DMS 273 (cell line): ENCODE results near the gene RHOT1.
"Not testable (repeated sequence)": the region's sequence is repeated elsewhere in the genome, so short reads cannot be mapped to it uniquely, and the experiment has no call there.

Experiments used
- DNase-seq: peaks from one replicate; lab custom pipeline; 2025; ENCODE audit not compliant: unreplicated experiment; lab: John Stamatoyannopoulos, UW

Gene RHOT1

DNA sequence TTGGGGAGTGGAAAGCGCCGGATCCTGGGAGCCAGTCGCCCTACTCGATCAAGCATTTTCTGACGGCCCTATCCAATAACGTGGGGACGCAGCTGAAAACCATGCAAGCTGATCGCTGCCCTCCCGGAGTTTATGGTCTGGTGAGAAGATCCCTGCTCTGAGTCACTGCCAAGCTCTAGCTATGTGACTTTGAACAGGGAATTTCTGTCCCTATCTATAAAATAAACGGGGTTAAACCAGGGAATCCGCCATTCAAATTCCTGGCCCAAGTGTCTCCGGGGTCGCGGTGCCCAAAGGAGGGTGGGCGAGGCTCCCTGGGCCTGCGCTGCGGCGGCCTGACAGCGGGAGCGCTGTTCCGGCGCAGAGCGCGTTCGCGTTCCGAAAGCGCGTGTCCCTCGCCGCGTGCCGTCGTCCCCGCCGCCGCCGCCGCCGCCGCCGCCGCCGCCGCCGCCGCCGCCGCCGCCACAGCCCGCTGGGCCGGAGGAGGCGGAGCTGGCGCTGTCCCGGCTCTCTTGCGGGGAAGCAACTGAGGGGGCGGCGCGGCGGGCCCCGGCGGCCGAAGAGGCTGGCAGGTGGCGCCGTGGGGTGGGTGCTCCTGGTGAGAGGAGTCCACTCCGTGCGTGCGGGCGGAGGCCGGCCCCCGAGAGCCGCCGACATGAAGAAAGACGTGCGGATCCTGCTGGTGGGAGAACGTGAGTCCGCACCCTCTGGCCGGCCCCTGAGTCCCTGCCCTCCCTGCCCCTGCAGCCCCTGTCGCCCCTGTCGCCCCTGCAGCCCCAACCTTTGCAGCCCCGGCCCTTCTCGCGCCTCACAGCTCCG is at the start of gene RHOT1:
Gene RHOT1, plus strand, starts transcription at position 465 of the 819 bp plus-strand sequence. Its CDS starts 191 bp downstream, at position 656.
- DNase-seq = peak; percentile 94

DNA sequence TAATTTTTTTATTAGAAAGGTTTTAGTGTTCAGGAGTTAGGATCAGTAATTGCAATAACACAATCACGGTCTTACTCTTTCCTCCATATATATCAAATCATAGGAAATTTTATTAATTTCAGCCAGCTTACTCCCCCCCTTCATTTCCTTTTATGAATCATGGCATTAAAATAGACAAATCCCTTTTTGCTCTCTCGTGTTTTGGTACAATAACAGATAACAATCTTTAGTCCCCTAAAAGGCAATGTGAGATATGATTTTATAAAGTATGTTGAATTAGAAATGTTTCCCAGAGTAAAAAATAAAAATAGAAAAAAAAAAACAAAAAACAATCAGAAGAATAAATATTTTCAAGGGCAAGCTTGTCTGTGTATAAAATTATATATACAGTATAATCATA is 42.6 kb upstream of the RHOT1 start:
- no peak for DNase-seq

DNA sequence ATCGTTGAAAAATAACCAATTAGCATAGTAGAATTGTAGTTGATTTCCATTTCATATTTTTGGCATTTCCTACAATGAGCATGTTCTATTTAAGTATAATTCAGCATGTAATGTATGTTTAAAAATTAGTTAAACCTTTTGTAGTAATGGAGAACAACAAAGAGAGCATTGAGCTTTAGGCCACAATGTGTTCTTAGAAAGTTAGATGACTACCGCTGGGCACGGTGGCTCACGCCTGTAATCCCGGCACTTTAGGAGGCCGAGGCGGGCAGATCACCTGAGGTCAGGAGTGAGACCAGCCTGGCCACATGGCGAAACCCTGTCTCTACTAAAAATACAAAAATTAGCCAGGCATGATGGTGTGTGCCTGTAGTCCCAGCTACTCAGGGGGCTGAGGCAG is 42.0 kb upstream of the RHOT1 start:
- DNase-seq = not testable (repeated sequence)

DNA sequence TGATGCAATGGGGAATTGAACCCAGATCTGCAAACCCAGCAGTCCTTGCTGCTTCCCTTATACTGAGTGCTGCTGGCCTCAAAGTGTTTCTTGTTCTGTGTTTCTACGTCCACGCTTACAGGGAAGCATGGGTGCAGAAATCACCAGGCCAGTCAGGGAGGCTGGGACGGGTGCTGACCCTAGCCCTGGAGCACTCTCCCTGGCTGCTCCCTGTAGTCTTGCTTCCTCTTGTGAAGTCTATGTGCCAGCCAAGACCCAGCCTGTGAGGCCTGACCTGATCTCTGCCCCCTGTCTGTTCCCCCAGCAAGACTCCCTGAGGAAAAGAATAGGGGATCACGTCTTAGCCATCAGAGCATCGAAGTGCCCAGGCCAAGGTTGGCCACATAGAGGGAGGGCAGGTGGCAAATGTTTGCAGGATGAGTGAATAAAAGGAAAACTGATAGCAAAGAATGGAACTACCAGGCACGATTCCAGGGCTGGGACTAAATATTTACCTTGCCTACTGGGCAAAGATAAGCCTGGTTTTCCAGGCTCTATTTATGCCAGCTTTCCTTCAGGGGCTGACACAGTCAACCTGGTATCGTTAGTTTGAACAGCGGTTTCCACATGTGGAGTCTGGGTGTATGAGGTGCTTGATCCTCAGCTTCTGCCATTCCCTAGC is 41.2 kb upstream of the RHOT1 start:
- DNase-seq = no peak

DNA sequence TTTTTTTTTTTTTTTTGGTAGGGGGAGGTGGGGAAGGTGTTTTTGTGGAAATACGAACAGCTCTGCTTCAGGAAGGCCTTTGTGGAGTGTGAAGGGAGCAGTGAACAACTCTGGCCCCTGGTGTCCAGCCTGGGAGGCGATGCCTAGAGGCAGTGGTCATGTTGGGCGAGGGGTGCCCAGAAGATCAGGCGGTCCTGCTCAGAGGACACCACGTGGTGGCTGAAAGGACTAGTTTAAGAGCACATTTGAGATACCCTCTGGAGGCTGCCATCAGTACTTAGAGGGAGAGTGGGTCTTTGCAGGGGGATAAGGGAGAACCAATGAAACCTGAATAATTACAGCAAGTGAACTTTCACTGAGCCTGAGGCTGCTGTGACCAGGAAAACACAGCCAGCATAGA is 40.1 kb upstream of the RHOT1 start:
- no peak for DNase-seq

DNA sequence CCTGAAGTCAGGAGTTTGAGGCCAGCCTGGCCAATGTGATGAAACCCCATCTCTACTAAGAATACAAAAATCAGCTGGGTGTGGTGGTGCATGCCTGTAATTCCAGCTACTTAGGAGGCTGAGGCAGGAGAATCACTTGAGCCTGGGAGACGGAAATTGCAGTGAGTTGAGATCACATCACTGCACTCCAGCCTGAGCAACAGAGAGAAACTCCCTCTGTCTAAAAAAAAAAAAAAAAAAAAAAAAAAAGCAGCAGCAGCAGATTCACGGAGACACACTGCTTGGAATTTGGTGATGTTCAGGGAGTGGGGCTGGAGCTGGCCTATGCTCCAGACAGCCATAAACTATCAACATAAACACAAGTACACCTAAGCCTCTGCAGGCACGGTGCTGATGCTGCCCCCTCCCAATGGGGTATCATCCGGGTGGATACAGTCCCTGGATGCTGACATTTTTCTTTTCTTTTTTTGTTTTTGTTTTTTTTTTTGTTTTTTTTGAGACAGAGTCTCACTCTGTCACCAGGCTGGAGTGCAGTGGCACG is 39.6 kb upstream of the RHOT1 start:
- no peak for DNase-seq

DNA sequence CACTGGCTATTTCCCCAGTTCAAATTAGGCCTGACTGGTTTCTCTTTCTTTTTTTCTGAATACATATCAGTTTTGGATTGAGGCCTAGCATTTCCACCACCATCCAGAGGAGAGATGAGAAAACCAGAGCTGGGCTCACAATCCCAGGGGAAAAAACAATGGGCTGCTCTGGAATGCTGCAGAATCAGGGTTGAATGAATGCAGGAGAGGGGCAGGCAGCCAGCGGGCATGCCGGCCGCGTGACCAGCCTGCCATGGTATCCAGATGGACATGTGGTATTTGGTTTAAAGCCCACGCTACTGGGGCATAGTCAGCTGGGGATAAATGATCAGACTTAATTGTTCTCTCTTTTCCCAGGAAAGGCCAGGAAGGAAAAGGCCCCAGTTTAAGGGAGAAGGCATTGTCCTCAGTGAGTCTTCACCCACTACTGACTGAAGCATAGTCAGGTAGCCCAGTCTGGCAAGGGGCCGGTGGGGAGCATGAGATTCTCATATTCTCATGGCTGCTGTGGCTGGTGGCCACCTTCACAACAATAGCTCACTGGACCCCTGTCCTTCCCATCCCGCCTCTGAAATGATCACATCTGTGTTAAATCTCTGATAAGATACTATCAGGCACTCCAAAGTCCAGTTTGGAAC is 38.7 kb upstream of the RHOT1 start:
- DNase-seq = no peak

DNA sequence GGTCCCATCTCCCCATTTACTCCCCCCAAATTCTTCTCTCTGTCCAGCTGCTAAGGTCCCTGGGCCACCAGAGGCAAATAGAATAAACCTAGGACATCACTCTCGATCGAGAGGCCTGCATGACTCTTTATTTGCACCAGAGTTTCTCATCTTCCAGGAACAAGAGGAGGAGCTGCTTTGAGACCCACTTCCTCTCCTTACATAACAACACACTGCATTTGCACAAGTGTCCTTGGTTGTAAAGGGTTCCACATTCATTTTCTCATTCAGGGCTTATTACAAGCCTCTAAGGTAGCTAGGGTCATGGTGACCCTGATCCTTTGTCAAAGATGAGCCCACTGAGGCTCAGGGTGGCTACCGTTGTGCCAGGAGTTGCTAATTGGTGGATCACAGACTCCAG is 38.1 kb upstream of the RHOT1 start:
- DNase-seq = no peak

DNA sequence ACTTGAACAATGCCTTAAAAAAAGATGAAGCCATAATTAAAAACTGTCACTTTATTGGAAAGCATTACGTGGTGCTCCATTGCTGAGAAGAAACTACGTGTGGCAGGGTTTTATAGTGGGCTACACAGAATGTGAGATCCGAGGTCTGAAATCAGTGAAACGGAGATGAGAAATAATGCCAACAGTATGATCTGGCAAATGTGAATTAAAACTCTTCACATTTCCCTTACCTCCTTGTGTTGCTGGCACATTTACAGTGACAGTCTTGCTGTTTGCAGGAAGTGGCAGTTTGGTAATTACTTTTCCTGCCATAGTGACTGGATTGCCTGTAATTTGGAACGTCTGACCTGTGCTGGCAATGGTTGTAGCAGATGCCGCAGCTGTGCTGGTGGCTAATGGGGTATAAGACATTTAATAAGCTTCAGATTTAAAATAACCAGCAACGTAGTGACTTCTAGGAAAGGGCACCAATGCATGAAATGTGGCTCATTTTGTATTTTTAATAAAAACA is 35.8 kb upstream of the RHOT1 start:
- peak; percentile 33 for DNase-seq

DNA sequence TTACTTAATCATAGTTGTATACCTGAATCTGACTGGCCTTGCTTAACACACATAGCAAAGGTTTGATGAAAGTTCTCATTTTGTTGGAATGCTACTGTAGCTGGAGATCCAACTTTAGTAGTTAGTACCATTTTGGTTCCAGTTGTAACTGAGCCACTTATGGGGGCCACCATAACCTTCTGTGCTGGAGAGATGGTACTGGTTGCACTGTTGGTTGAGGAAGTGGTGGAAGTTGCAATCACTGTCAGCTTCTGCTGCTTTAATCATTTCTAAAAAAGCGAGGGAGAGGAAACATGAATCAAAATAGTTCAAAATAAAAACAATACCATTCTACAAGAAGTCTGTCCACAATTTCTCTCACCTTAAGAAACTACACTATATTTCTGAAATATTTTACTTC is 35.1 kb upstream of the RHOT1 start:
- not testable (repeated sequence) for DNase-seq

DNA sequence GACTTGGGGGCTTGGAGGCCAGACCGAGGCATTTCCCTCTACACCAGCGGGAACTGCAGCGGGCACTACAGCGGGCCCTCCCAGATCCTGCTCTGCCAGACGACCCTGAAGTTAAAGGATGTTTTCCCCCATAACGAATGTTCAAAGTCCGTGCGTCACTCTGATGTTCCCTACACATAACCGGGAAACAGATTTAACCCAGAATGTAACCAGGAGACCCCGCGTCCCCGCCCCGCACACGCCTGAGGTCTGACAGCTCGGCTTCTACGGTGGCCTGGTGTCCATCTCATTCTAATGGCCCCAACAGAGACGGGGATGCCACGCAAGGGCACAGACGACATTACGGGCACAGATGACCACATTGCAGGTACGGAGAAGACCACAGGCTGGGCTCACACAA is 31.7 kb upstream of the RHOT1 start:
- no peak for DNase-seq

DNA sequence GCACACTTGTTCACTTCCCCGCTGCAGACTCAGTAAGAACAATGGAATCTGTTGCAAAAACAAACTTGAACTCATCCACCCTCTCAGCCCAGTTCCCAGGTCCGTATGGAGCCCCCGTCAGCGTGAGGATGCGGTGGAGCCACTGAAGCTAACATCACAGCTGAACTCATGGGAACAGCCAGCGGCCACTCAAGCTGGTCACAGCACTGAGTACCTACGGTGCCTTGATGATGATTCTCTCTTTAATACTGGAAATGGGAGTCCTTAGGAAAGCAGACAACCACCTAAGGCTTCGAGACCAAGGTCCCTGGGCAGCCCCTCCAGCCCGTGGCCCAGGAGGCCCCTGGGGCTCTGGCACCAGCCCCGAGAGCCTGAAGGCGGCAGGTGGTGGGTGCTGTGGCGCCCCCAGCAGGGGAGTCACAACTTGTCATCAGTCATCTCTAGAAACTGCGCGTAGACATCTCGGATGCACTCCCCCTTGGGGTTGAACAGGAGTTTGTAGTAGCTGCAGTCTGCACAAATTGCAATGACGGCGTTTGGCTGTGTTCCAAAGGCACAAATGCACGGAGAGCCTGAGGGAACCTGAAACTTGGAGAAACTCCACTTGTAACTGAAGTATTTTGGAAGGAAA is 31.0 kb upstream of the RHOT1 start:
- DNase-seq = peak; percentile 89

DNA sequence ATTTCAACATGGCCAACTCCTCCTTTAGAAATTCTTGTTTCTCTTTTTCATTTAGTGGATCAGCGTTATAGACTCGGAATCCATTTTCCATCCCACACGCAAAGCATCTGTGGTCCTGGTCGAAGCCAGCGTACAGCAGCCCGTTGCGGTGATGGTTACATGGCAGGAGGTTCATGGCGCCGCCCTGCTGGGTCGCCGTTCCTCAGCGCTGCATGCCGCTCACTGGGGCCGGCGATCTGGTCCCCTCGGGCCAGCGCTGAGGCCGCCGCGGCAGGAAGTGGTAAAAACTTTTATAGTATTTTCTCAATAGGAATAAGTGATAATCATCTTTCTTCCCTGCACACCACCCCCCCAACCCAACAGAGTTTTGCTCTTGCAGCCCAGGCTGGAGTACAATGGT is 29.9 kb upstream of the RHOT1 start:
- no peak for DNase-seq

DNA sequence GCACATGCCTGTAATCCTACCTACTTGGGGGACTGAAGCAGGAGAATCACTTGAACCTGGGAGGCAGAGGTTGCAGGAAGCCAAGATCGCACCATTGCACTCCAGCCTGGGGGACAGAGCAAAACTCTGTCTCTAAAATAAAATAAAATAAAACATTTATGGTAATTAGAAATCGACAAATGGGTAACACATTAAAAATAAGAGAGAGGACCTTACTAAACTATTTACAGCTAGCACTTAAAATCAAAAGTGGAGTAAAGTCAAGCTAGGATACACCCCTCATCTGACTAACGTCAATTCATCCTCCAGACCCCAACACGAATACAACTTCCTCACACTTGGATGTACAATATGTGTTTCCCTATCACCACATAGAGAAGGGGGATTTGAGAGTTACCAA is 27.8 kb upstream of the RHOT1 start:
- DNase-seq = no peak

DNA sequence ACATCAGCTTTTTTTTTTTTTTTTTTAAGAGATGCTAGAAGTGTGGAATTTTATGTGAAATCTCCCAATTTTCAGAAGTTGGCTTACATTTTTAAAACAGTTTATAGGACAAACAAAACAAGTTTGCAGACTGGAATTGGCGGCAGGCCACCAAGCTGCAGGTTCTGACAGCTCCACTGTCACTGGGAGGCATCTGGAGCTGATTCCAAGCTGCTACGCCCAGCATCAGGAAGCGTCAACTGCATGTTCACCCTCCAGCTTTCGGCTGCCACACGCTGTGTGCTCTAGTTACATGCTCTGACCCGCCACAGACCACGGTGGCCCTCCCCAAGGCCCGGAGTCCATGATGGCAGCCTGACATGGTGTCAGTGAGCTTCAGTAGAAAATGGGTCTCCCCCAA is 26.8 kb upstream of the RHOT1 start:
- peak; percentile 71 for DNase-seq

DNA sequence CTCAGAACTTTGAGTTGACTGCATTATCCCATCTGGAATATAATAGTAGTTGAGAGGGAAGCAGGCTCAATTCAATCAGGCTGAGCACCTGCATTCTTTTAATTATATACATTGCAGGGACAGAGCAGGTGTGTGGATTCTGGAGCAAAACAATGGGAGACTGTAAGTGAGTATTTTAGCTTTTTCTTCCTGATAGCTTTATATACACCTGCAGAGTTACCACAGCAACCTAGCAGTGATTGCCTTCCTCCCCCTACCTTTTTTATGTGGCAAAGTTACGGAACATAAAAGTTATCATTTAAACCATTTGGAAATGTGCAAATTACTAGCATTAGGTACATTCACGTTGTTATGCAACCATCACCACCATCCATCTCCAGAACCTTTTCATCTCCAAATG is 25.4 kb upstream of the RHOT1 start:
- no peak for DNase-seq

DNA sequence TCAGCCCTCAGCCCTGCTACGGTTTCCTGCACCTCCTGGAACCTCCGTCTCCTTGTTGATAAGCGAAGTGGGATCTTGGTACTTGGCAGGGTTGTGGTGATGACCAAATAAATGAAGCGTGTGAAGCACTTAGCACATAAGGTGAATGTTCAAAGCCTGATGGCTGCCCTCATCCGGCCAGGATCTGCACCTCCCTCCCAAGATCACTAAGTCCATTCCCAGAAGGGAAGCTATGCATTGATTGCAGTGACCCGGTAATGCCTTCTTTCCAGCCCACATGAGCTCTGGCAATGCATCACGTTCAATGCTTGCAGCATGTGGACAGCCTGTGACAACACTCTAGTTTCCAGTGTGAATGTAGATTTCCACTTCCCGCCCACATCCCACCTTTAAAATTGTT is 24.9 kb upstream of the RHOT1 start:
- DNase-seq = no peak

DNA sequence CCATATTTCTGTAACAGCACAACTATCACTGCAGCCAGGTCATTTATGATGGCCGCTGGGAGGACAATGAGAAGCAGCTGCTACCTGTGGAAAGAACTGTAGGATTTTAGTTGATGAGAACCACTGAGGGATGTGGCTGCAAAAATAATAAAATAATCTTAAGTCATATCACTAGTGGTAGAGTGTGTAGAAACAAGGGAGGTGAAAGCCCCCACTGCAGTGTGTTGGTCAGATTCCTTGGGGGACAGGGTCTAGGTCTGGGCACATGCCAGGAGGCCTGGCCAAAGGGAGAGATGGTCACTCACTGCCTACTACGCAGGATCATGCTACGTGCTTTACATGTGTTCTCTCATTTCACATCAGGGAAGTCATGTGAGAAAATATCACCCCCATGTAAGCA is 24.2 kb upstream of the RHOT1 start:
- DNase-seq = not testable (repeated sequence)

DNA sequence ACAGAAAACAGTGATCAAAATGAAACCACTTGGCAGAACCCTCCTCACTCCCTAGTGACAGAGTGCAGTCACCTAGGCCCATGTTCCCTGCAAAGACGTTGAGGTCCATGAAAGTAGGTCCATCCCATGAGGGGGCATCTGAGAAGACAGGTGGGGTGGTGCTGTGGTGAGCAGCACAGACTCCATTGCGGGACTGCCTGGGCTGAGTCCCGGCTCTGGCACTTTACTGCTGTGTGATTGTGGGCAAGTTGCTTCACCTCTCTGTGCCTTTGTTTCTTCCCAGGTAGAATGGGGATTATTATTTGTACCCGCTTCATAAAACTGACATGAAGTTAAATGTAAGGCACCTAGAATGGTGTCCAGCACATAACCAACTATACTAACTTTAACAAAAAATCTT is 23.5 kb upstream of the RHOT1 start:
- no peak for DNase-seq

DNA sequence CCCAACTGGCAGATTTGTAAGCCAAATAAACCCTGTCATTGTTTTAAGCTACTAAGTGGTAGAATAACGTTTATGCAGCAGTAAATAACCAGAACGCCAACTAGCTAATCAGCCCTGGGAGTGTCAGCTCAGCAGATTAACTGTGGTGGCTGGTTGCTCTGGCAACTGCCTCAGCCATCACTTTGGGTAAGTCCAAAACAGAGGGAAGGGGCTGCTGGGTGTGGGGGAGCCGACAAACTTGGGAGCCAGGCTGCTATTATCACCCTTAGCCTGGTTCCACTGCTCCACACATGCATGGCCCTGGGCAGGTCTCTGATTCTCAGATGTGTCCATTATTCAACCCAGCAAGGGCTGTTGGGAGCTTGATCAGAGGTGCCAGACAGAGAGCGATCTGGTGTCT is 22.2 kb upstream of the RHOT1 start:
- DNase-seq = no peak

DNA sequence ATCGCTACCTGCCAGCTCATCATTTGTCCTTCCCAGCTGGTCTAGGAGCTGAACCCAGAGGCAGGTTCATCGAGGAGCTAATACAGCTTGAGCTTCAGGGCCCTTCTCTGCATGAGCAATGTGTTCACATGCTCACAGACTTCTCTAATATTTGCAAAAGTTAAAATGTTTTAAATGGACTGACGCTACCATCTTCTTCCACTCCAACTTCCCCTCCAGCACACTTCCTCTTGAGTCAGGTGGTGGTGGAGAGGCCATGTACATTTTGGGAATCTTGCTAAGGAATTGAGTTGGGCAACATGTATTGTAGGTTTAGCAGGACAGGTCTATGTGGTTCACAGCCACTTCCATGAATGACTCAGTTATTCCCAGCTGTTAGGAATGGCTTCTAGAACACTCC is 21.6 kb upstream of the RHOT1 start:
- DNase-seq = no peak
